Suppressor macrophage treated with lipopolysaccharide for 1 hour (primary cell): Measurements from ENCODE around the gene SYPL2.

Experiments
- DNase-seq, 3 donors: peaks; one replicate each; pipeline ENCODE4 v3.0.0-alpha.2; 2020 to 2022

SYPL2 gene

GRCh38 chr1:109493227-109493626 is 26.9 kb downstream of the SYPL2 start:
- DNase-seq = no peak

- peak; percentile 91 to 97 (median 95) for DNase-seq
Observed at GRCh38 chr1:109493805-109494539, 27.6 kb downstream of the SYPL2 start, which contains the start of gene CYB561D1. CYB561D1 (plus strand) TSS chr1:109494094; CDS start chr1:109494140, 46 bp downstream.

GRCh38 chr1:109495738-109496137 is 29.4 kb downstream of the SYPL2 start:
- DNase-seq = no peak

GRCh38 chr1:109497449-109498160 is 31.3 kb downstream of the SYPL2 start:
- DNase-seq = no peak

GRCh38 chr1:109498161-109498801 is 31.9 kb downstream of the SYPL2 start:
- peak; percentile 20 to 40 (median 29) for DNase-seq

GRCh38 chr1:109499081-109499480 is 32.7 kb downstream of the SYPL2 start:
- no peak for DNase-seq

- peak; percentile 52 to 72 (median 52) for DNase-seq
Observed at GRCh38 chr1:109499661-109500536, 33.6 kb downstream of the SYPL2 start.

- DNase-seq = no peak
Observed at GRCh38 chr1:109500941-109501381, 34.6 kb downstream of the SYPL2 start.

GRCh38 chr1:109501644-109502363 is 35.5 kb downstream of the SYPL2 start:
- peak; percentile 64 to 69 (median 67) for DNase-seq

GRCh38 chr1:109502364-109502851 is 36.1 kb downstream of the SYPL2 start:
- DNase-seq = peak in 1 of 3 donors; percentile 33

- no peak for DNase-seq
Observed at GRCh38 chr1:109503935-109504334, 37.6 kb downstream of the SYPL2 start.

- no peak for DNase-seq
Observed at GRCh38 chr1:109504974-109505373, 38.6 kb downstream of the SYPL2 start.

- DNase-seq = no peak
Observed at GRCh38 chr1:109508001-109508872, 41.9 kb downstream of the SYPL2 start.

- no peak for DNase-seq
Observed at GRCh38 chr1:109508873-109509175, 42.5 kb downstream of the SYPL2 start.

GRCh38 chr1:109509176-109510134 is 43.1 kb downstream of the SYPL2 start, which contains the start of gene AMIGO1:
AMIGO1 (minus strand) TSS chr1:109509727; CDS start chr1:109508912, 815 bp downstream.
- DNase-seq = peak; percentile 44 to 79 (median 61)

- DNase-seq = no peak
Observed at GRCh38 chr1:109513110-109513710, 46.9 kb downstream of the SYPL2 start.

- DNase-seq = no peak
Observed at GRCh38 chr1:109514846-109515245, 48.5 kb downstream of the SYPL2 start.

GRCh38 chr1:109516872-109517271 is 50.5 kb downstream of the SYPL2 start:
- no peak for DNase-seq

- no peak for DNase-seq
Observed at GRCh38 chr1:109517337-109517736, 51.0 kb downstream of the SYPL2 start.
